GM18511 (cell line): ENCODE measurements around the gene PDHA1.

ENCODE experiments used
- ATAC-seq: cut with Tn5 transposase; IDR thresholded peaks from one replicate; pipeline ENCODE4 v1.9.1; 2021; ENCODE audit warnings: mild to moderate bottlenecking, moderate library complexity; ENCODE audit not compliant: unreplicated experiment

The PDHA1 gene

DNA sequence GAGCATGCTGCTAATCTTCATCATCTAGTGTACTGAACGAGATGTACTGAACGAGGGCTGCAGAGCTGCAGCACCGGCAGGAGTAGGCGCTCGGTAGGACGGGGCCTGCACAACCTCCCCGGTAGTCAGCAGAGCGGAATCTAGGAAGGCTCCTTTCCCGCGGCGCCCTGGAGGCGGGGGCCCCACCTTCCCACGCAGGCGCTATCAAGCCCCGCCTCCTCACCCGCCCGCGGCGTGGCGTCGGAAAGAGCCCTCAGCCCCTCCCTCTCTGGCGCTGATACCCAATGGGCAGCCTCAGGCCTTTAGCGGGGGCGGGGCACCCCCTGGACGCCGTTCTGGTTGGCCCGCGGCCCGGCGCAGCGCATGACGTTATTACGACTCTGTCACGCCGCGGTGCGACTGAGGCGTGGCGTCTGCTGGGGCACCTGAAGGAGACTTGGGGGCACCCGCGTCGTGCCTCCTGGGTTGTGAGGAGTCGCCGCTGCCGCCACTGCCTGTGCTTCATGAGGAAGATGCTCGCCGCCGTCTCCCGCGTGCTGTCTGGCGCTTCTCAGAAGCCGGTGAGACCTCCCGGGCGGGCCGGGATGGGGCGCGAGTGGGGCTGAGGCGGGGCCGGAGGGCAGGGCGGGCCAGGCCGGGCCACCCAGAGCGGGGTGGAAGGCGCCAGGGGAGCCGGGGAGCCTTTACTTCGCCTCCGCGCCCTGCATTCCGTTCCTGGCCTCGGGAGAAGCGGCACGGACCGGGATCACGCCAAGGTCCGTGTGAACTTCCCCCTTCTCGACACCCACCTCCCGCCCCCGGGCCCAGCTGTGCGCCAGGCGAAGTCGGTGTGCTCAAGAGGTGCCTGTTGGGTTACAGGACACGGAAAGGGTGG is at the start of gene PDHA1:
Gene PDHA1, plus strand, starts transcription at position 393 of the 874 bp plus-strand sequence. Its CDS starts 111 bp downstream, at position 504.
- peak; percentile 98 for ATAC-seq

DNA sequence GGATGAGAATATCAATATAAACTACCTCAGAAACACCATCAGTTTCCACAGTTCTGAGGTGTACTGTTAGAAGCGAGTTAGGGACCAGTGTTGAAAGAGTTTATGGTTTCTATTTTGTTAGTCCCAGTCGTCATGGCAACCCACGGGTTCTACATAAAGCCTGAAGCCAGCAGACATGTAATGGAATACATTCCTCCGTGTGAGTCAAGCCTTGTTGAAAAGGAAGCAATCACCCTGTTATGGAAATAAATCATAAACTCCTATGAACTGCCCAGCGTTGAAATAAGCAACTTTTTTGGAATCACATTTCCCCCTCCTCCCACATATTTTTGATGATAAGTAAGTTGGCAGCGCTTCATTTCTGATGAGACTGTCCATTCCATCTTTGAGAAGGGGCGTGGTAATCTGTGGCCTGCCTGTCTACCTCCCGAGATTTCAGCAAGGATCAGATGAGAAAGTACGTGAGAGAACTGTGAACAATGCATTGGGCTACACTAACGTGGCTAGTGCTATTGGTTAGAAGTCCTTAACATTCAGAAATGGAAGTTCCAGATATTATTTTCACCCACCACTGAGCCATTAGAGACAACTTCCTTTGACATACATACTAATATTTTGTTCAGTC is 40.4 kb upstream of the PDHA1 start:
- no peak for ATAC-seq

DNA sequence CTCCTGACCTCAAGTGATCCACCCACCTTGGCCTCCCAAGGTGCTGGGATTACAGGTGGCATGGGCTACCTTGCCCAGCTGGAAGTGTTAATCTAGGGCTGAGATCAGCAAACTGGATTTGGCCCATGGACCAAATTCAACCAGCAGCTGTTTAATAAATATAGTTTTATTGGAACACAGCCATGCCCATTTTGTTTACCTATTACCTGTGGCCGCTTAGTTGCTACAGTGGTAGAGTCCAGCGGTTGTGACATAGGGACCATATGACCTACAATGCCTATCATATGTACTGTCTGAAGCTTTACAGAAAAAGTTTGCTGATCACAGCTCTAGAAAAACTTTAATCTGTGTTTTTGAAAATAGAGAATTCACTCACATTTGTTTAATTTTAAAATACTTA is 17.2 kb upstream of the PDHA1 start:
- ATAC-seq = no peak

DNA sequence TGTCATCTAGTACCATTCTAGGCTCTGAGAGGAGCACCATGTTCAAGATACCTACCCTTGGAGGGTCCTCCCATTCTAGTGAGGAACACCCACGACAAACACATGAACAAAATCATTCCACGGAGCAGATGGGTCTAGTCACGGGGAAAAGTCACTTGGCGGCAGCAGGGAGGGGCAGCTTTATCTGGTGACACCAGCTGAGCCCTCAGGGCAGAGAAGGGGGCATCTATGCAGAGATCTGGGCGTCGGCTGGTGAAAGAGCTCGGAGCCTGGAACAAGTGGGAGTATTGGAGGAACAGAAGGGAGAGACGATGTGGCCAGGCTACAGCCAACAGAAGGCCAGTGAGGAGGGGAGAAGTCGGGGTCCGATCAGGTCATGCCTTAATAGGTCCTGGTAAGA is 11.9 kb upstream of the PDHA1 start:
- no peak for ATAC-seq

DNA sequence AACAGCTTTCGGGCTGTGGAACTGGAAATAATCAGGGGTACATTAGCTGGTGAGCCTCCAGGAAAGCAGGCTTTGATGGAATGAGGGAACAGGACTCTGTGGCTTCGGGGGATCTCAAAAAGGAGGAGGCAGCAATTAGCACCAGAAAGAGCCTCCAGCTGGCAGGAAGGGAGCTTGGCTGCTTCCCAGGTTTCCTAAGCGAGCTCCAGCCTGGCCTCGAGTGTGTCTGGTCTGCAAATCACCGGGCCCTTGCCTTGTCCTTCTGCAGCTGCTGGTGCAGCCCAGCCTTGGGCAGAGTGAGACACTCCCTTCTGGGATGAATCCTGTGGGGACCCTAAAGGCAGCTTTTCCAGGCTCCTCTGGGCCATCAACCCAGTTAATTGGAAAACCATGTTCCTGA is 10.7 kb upstream of the PDHA1 start:
- ATAC-seq = no peak

DNA sequence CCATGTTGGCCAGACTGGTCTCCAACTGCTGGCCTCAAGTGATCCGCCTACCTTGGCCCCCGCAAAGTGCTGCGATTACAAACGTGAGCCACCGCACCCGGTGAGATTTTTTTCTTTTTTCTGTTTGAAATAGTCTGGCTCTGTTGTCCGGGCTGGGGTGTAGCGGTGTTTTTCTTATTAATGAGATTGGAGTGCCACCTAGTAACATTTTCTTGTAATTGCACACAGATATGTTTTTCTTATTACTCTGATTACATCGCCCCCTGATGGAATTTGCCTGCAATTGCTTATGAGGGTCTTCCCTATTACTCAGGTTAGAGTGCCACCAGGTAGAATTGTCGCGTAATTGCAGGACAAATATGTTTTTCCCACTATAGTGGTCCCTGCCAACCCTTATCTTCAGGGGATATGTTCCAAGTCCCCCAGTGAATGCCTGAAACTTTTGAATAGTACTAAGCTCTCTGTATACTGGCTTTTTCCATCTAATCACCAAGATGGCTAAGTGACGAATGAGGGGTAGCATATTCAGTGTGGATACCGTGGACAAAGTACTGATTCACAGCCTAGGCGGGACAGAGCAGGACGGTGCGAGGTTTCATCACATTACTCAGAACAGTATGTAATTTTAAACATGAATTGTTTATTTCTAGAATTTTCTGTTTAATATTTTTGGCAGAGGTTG is 8.6 kb upstream of the PDHA1 start:
- no peak for ATAC-seq

DNA sequence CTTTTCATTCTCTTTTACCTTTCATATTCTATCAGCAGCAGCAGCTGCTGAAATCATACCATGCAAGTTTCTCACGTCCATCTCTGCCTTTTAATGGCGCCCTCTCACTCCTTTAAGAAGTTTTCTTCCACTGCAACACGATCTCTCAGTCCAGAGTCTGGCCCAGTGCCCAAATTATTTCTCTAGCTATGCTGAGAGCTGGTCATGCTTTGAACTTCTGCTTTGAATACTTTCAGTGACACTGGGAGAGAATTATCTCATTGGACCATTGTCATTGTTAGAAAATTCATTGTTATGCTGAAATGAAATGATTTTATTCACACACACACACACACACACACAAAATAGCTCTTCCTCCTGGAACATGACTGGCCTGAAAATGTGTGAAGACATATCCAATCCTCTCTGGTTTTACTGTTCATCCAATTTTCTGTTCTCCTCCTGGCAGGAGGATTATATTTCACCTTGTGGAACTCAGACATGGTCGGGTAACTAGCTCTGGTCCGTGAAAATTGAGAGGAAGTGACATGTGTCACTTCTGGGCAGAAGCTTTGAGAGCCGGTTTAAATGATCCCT is 1.3 kb upstream of the PDHA1 start:
- ATAC-seq = no peak

DNA sequence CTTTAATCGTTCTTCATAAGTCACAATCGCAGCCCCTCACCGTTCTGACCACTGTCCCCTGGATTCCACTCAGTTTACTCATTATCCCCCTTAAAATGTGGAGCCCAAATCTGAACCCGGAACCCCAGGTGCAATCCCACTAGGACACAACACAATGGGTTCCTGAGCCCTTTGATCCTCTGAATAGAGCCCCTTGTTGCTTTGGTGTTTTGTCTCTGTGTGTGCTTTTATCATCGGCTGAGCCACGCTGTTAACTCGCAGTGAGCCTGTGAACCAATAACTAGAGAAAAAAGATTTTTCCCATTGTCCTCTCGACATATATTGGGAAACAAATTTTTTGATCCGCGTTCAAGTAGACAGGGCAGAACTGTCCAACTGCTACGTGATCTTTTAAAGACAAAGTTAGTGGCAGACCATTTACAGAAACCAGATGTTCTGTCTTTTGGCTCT is 617 bp upstream of the PDHA1 start:
- ATAC-seq = no peak

DNA sequence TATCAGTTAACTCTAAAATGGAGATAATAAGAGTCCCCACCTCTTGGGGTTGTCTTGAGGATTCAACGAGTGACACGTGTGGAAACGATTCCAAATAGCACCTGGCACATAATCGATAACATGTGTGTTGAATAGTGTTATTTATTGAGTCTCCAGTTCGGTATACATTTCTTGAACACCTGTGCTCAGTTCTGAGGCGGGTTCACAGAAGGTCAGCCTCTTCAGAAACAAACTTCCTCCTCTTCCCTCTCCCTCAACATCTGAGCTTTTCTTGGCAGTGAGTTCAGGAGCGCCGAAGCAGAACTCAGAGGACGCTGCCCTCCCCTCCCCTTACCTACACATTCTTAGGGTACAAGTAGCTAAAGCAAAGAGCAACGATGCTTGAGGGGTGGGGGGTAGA is 934 bp downstream of the PDHA1 start:
- ATAC-seq = no peak

DNA sequence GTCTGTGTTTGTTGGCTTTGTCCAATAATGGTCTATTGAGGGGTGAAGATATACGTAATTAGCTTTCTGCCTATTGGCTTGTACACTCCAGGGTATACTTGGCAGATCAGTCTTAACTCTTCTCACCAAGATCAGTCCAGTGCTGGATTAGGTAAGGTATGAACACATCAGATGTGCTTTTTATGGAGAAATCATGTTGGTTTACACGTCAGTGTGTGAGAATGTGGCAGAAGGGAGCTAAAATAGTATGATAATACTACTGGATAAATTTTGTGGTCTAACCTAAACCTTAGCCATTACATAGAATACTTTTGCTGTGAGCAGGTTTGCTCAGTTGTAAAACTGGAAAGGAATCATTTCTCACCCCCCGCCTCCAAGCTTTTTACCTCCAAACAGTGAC is 4.2 kb downstream of the PDHA1 start:
- no peak for ATAC-seq

DNA sequence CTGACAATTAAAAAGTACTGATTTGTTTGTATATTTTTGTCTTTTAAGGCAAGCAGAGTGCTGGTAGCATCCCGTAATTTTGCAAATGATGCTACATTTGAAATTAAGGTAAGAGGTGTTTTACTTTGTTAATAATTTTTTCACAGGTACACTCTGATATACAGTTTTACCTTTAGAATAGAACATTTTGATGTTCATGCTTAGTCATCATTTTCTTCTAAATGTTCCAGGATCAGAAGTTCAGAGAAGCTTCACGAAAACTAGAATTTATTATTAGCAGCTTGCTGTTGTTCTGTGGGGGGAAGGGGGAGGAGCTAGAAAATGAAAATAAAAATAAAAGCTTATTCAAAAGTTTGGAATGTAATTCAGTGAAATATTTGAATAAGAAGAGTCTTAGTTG is 5.5 kb downstream of the PDHA1 start:
- no peak for ATAC-seq

DNA sequence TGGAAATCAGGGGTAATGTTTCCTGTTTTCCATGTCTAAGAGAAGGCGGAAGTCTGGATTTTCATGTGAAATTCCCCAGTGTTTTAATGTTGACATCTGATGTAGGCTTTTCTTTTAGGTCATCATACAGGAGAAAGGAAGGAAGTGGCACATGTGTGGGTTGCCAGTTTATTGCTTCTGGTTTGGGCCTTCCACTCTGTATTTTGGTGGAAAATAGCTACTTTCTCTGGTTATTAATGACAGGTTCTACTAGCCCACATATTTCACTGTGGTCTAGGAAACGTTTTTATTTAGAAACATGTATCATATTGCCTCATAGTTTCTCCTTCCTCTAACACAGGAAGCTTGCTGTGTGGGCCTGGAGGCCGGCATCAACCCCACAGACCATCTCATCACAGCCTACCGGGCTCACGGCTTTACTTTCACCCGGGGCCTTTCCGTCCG is 7.2 kb downstream of the PDHA1 start:
- ATAC-seq = peak; percentile 93

DNA sequence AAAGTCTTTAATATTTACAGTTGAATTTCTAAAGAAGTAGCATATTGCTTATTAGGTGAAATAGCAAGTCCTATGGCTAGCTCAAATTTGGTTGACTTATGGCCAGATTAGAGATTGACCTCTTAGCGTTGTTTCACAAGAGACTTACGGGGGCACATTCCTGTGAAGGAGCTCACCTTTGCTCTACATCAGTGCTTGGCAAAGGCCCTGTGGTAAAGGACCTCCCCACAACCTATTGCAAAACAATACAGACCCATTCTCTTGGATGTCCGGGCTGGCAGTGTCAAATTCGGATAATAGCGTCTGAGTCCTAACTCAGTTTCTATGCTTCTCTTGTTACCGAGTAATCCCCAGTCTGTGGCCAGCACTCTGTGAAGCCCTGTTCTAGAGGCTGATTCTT is 10.9 kb downstream of the PDHA1 start:
- ATAC-seq = no peak

DNA sequence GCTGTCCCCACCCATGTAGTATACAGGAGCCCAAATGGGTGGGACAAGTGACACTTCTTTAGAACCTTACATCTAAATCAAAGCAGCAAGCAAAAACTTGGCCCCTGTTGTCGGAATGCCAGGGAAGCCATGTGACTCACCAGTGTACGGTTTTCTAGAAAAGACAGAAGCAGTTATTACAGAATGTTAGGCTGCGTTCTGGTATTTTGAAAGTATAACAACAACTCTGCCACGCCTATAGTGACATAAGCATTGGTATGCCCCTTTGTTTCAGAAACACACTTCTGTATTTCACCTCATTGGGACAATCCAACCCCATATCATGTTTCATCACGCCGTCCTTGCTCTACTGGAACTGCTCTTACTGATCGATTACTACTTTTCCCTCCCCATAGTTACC is 14.8 kb downstream of the PDHA1 start:
- ATAC-seq = no peak

DNA sequence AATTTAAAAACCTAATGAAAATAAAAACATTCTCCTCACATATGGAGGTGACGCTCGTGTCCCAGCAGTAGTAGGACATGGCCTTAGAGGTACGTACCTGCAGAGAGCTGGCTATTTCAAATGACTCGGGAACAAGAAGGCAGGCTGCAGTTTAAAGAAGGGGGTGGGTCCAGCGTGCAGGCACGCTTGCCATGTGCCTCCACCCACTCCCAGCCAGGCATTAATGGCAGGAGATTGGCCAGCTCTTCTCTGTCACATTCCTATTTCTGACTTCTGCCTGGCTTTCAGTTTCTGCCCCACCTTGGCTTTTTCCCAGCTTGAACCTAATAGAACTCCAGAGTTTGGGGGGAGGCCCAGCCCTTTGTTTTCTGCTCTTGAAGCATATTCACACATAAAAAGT is 17.2 kb downstream of the PDHA1 start:
- no peak for ATAC-seq

DNA sequence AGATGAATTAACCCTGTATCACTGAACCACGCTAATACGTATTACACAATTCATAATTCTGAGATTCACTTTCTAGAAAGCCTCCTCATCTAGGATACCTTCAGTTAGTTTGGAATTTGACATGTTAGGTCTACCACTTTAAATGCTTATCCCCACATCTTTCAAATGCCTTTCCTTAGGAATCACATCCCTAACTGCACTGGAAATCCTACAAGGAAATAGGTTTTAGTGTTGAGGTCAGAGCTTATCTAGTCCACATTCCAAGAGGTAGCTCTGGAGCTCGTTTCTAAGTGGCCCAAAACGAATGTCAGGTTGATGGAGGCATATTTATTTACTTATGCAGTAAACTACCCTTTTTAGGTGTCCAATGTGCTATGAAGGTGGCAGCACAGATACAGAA is 18.0 kb downstream of the PDHA1 start:
- no peak for ATAC-seq

DNA sequence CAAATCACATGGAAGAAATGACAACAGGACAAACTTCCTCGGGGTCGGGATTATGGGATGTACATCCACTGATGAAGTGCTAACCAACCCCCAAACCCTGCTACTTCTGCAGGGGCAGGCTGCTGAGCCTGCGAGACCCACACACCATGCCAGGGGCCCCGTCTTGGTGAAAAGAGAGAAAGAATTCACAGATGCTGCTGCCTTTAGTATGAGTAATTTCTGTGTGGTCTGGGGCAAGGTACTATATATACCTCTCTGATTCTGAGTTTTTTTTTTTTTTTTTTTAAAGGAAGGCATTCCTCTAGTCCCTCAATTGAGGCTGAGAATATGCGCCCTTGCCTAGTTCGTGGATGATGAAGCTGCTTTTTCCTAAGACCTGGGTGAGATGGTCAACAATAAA is 24.8 kb downstream of the PDHA1 start:
- ATAC-seq = no peak

DNA sequence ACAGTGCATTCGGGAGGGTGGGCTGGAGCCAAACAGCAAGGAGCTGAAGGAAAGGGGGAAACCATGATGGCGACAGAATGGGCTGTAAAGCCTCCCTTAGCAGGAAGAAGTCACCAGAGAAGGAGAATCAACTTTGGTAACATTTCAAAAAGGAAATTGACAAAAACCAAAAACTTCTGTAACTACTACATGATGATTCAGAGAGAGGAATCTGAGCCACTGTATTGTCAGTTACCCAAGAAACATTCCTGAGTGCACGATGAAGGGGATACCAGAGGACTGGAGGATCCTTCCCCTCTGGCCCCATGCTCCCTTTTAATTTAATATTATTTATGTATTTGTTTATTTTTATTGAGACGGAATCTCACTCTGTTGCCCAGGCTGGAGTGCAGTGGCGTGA is 26.3 kb downstream of the PDHA1 start:
- ATAC-seq = no peak

DNA sequence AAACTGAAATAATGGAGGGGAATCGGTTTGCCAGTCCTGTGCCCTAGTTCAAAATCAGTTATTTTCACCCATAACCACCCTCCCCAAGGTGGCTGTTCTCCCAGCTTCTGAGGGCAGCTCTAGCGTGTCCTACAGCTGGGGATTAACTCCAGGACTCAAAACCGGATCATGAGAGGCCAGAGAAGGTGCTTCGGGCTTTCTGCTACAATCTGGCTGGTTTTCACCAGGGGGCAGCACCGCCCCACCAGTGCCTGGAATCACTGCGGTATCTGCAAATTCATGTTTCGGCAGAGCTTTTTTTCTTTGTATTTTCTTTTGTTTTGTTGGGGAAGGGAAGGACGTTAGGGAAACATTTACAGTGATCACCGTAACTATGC is 28.4 kb downstream of the PDHA1 start:
- peak; percentile 75 for ATAC-seq

DNA sequence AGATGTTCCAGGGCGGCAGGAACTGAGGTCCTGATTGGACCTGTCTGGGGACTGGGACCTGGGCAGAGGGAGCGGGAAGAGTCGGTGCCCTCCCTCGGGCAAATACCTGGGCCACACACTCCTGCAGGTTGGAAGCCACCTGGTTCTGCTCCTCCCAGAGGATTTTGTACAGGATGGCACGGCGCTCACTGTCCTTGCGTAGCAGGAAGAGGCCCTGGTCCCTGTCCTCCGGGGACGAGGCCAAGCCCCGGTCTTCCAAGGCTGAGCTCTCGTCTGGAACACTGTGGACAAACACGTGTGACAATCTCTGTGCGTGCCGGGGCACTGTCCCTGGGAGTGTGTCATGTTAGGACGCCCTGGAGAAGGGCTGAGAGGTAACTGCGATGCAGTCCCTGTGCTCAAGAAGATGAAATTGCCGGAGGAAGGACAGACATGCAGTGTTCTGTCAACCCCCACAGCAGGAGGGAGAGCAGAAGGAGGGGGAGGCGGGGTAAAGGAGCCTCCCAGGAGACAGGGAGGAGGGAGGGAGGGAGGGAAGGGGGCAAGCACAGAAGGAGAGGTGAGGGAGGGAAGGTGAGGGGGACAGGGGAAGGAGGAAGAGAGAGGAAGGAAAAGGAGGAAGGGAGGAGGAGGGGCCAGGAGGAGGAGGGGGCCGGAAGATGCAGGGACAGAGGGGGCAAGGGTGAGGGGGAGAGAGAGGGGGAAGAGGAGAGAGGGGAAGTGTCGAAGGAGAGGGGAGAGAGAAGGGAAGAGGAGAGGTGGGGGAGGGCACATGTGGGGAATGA is 29.0 kb downstream of the PDHA1 start:
- peak; percentile 39 for ATAC-seq
